PC-9 (cell line): ENCODE data around the gene E2F1.

Experiments
- CTCF ChIP-seq: fragments of 200-600 bp; sonication (generic); conservative IDR thresholded peaks from 2 replicates; pipeline ENCODE4 v1.6.1; 2017; ENCODE audit warnings: mixed run types, antibody characterized with exemption, mild to moderate bottlenecking, moderate library complexity
- EZH2 ChIP-seq: fragments of 200-600 bp; sonication (generic); IDR thresholded peaks from 2 replicates; pipeline ENCODE4 v1.8.0; 2017; ENCODE audit warnings: antibody characterized with exemption, low read depth

GRCh38 chr20:33689493-33689892 lies 3.3 kb upstream of the E2F1 start:
- no peak for TF ChIP-seq CTCF
- no peak for TF ChIP-seq EZH2
